HepG2 (cell line): Measurements from ENCODE around the gene CHIC2. TPM values are rescaled to one million over a fixed set of nuclear protein-coding genes. Genes with fewer than 3 reads are reported as not detected.

Experiments used
- ATAC-seq: fragments of 200-7000 bp; cut with Tn5 transposase; 3 replicates; pipeline ENCODE4 v1.9.1; 2020; ENCODE audit warnings: mild to moderate bottlenecking, moderate library complexity
- BruUV-seq: library from RNA; stranded (reverse); fragments of 400-500 nt; replicated peaks from 2 replicates; lab custom pipeline; 2021; lab: Mats Ljungman, UMichigan
- CTCF ChIA-PET: fragments of 300-600 bp; formaldehyde crosslinking; extraction: SDS; loops from one replicate; lab custom pipeline; 2021; ENCODE audit warnings: low total read pairs, inconsistent platforms, low intra/inter-chr PET ratio; lab: Yijun Ruan, JAX
- POLR2A ChIA-PET: fragments of 350-600 bp; sonication (Branson Sonifier 250); formaldehyde crosslinking; loops from one replicate; lab custom pipeline; 2020; ENCODE audit warnings: antibody characterized with exemption, inconsistent platforms; lab: Yijun Ruan, JAX
- DNase-seq: peaks from one replicate; pipeline ENCODE4 v3.0.0-alpha.2; 2015; ENCODE audit warnings: low spot score
- FAIRE-seq: peaks from 3 replicates; lab custom pipeline; 2011; peaks lifted over from hg19 to GRCh38; lab: Jason Lieb, UNC
- H2AFZ ChIP-seq: one replicate; pipeline ENCODE4 v1.6.1; 2011; ENCODE audit warnings: low read length, inconsistent platforms
- H3K27ac ChIP-seq: fragments of 300-600 bp; 3 replicates; pipeline ENCODE4 v1.8.0; 2011; ENCODE audit warnings: mixed run types, mild to moderate bottlenecking, mixed read lengths, low read length, inconsistent platforms; ENCODE audit not compliant: insufficient read depth; ENCODE audit errors: extremely low read length
- H3K27me3 ChIP-seq, 2 experiments: fragments of 200-600 bp in 1 of 2; 2 replicates in 1 of 2; 3 replicates in 1 of 2; pipeline versions ENCODE4 v1.6.0 to v1.8.0; 2011; ENCODE audit warnings: low read length in 2 of 2, mild to moderate bottlenecking in 2 of 2, moderate library complexity in 2 of 2, inconsistent platforms in 1 of 2; ENCODE audit not compliant: insufficient read depth in 2 of 2, control insufficient read depth in 1 of 2
- H3K36me3 ChIP-seq, 2 experiments: fragments of 200-600 bp in 1 of 2; replicated peaks in 1 of 2; 2 replicates in 1 of 2; 3 replicates in 1 of 2; pipeline versions ENCODE4 v1.5.1 to v1.8.0; 2011; ENCODE audit warnings: low read length in 2 of 2, inconsistent platforms in 1 of 2; ENCODE audit not compliant: insufficient read depth in 2 of 2, control insufficient read depth in 1 of 2
- H3K4me1 ChIP-seq: 2 replicates; pipeline ENCODE4 v1.5.1; 2012; ENCODE audit warnings: low read length, inconsistent platforms; ENCODE audit not compliant: insufficient read depth
- H3K4me2 ChIP-seq: 2 replicates; pipeline ENCODE4 v1.6.0; 2011; ENCODE audit warnings: low read depth, low read length, inconsistent platforms
- H3K4me3 ChIP-seq, 3 experiments: fragments of 200-600 bp in 1 of 3; sonication (generic), shearing (Covaris generic) in 1 of 3; replicated peaks in 1 of 3; 2 replicates each; pipeline ENCODE4 v1.5.1; 2011 to 2016; ENCODE audit warnings: low read length in 3 of 3, inconsistent platforms in 2 of 3, low read depth in 2 of 3, mild to moderate bottlenecking in 2 of 3, control low read depth in 1 of 3, mixed read lengths in 1 of 3; ENCODE audit not compliant: insufficient read depth in 1 of 3
- H3K79me2 ChIP-seq: one replicate; pipeline ENCODE4 v1.6.1; 2011; ENCODE audit warnings: low read length, inconsistent platforms; ENCODE audit not compliant: insufficient read depth
- H3K9ac ChIP-seq: 2 replicates; pipeline ENCODE4 v1.6.0; 2011; ENCODE audit warnings: mild to moderate bottlenecking, low read depth, low read length, inconsistent platforms; ENCODE audit not compliant: insufficient read depth
- H3K9me3 ChIP-seq: 2 replicates; pipeline ENCODE4 v1.5.1; 2012; ENCODE audit warnings: mild to moderate bottlenecking, low read length
- H4K20me1 ChIP-seq: 2 replicates; pipeline ENCODE4 v1.6.0; 2011; ENCODE audit warnings: inconsistent platforms, mild to moderate bottlenecking, low read length, moderate library complexity; ENCODE audit not compliant: insufficient read depth
- CC2D1A ChIP-seq: sonication (generic); formaldehyde crosslinking; IDR thresholded peaks from 2 replicates; pipeline ENCODE4 v1.8.1; 2023; ENCODE audit warnings: mild to moderate bottlenecking, missing genetic modification reagents
- JARID2 ChIP-seq: sonication (generic); formaldehyde crosslinking; IDR thresholded peaks from 2 replicates; pipeline ENCODE4 v1.8.1; 2023; ENCODE audit warnings: missing genetic modification reagents, inconsistent platforms; ENCODE audit not compliant: insufficient replicate concordance
- MYC ChIP-seq: sonication (generic); formaldehyde crosslinking; IDR thresholded peaks from 2 replicates; pipeline ENCODE4 v1.9.0; 2021; ENCODE audit warnings: missing genetic modification reagents, borderline replicate concordance
- PHF8 ChIP-seq: sonication (generic); formaldehyde crosslinking; IDR thresholded peaks from 2 replicates; pipeline ENCODE4 v1.5.0; 2020; ENCODE audit warnings: missing genetic modification reagents
- POLR2AphosphoS5 ChIP-seq: IDR thresholded peaks from 2 replicates; pipeline ENCODE4 v1.6.1; 2012; ENCODE audit warnings: low read depth, low read length
- RAD21 ChIP-seq: fragments of 450-650 bp; formaldehyde crosslinking; IDR thresholded peaks from 2 replicates; pipeline ENCODE4 v1.5.0; 2020; ENCODE audit warnings: mild to moderate bottlenecking
- RELA ChIP-seq: sonication (generic); formaldehyde crosslinking; IDR thresholded peaks from 2 replicates; pipeline ENCODE4 v1.4.0; 2020; ENCODE audit warnings: missing genetic modification reagents
- SMAD1 ChIP-seq: sonication (generic); formaldehyde crosslinking; IDR thresholded peaks from 2 replicates; pipeline ENCODE4 v1.4.0; 2020; ENCODE audit warnings: missing genetic modification reagents, low read depth, mild to moderate bottlenecking, borderline replicate concordance
- SOX6 ChIP-seq, 2 experiments: fragments of 450-650 bp in 1 of 2; sonication (generic) in 1 of 2; formaldehyde crosslinking in 1 of 2; IDR thresholded peaks; 2 replicates each; pipeline versions ENCODE4 v1.4.0 to v1.6.1; 2017 to 2020; ENCODE audit warnings: antibody characterized with exemption in 1 of 2, mild to moderate bottlenecking in 1 of 2, missing genetic modification reagents in 1 of 2
- TRIM24 ChIP-seq: sonication (generic); formaldehyde crosslinking; IDR thresholded peaks from 2 replicates; pipeline ENCODE4 v1.8.0; 2022; ENCODE audit warnings: mild to moderate bottlenecking, missing genetic modification reagents
- ZNF30 ChIP-seq: sonication (generic); formaldehyde crosslinking; IDR thresholded peaks from 2 replicates; pipeline ENCODE4 v1.5.0; 2020; ENCODE audit warnings: mild to moderate bottlenecking, missing genetic modification reagents
- ZNF484 ChIP-seq: sonication (generic); formaldehyde crosslinking; IDR thresholded peaks from 2 replicates; pipeline ENCODE4 v1.5.1; 2020; ENCODE audit warnings: mild to moderate bottlenecking, low read depth, missing genetic modification reagents, borderline replicate concordance
- ZNF543 ChIP-seq: sonication (generic); formaldehyde crosslinking; IDR thresholded peaks from 2 replicates; pipeline ENCODE4 v1.4.0; 2020; ENCODE audit warnings: mild to moderate bottlenecking, missing genetic modification reagents
- ZSCAN21 ChIP-seq: sonication (generic); formaldehyde crosslinking; IDR thresholded peaks from 2 replicates; pipeline ENCODE4 v1.8.0; 2022; ENCODE audit warnings: mild to moderate bottlenecking, missing genetic modification reagents, moderate library complexity, borderline replicate concordance
- ZSCAN22 ChIP-seq: sonication (generic); formaldehyde crosslinking; IDR thresholded peaks from 2 replicates; pipeline ENCODE4 v1.4.0; 2020; ENCODE audit warnings: mild to moderate bottlenecking, missing genetic modification reagents
- WGBS: methylation state at CpG from one replicate; pipeline ENCODE4 v1.1.6; 2017; ENCODE audit warnings: low lambda C conversion rate; 5-methylcytosine and 5-hydroxymethylcytosine counted together
- in situ Hi-C: cut with HindIII; loops from 2 replicates; pipeline ENCODE4 v1.10.0; 2017; ENCODE audit warnings: low pct_unique_long_range_greater_than_20kb; ENCODE audit not compliant: extremely low pct_ligation_motif_present
- intact Hi-C: fragments of 100-400 bp; cut with micrococcal nuclease; formaldehyde crosslinking; loops from one replicate; pipeline ENCODE4 v1.10.0; 2022; ENCODE audit not compliant: unreplicated experiment
- polyA plus RNA-seq, 8 experiments: library from polyadenylated mRNA; depleted of rRNA in 3 of 8; stranded (reverse) in 7 of 8; unstranded in 1 of 8; fragments of >200 nt; fragmentation: Illumina TruSeq in 4 of 8; extraction: Trizol in 4 of 8; gene quantifications; 2 replicates each; pipeline versions ENCODE4 v1.2.1 to v1.2.3, GENCODE V29; 2011 to 2016; ENCODE audit warnings: low read depth in 4 of 8, missing spikeins in 1 of 8, mixed read lengths in 1 of 8; ENCODE audit not compliant: insufficient read depth in 1 of 8
- total RNA-seq, 5 experiments: library from RNA; depleted of rRNA; stranded (reverse); fragments of >200 nt; fragmentation: Illumina TruSeq; extraction: Trizol; gene quantifications; 2 replicates each; pipeline ENCODE4 v1.2.3, GENCODE V29; 2016; ENCODE audit warnings: low read depth in 1 of 5
- TF ChIP-seq, protein P1 (sequence below): sonication (generic); formaldehyde crosslinking; IDR thresholded peaks from 2 replicates; pipeline ENCODE4 v1.5.0; 2020; ENCODE audit warnings: mild to moderate bottlenecking, missing genetic modification reagents, borderline replicate concordance

Gene CHIC2
- total and polyA plus RNA-seq, 2 of the 13 experiments (the other 11 are each of a cell fraction or from before 2014, with no cell fraction given) = 10.0 to 17.2 TPM

GRCh38 chr4:53991821-53992220 lies 72.6 kb downstream of the CHIC2 start (continued):
- TF ChIP-seq MYC (CRISPR knock-in tag) = no peak
- TF ChIP-seq ZNF484 = no peak
- TF ChIP-seq ZNF30 (CRISPR knock-in tag) = no peak
- TF ChIP-seq, protein P1, sequence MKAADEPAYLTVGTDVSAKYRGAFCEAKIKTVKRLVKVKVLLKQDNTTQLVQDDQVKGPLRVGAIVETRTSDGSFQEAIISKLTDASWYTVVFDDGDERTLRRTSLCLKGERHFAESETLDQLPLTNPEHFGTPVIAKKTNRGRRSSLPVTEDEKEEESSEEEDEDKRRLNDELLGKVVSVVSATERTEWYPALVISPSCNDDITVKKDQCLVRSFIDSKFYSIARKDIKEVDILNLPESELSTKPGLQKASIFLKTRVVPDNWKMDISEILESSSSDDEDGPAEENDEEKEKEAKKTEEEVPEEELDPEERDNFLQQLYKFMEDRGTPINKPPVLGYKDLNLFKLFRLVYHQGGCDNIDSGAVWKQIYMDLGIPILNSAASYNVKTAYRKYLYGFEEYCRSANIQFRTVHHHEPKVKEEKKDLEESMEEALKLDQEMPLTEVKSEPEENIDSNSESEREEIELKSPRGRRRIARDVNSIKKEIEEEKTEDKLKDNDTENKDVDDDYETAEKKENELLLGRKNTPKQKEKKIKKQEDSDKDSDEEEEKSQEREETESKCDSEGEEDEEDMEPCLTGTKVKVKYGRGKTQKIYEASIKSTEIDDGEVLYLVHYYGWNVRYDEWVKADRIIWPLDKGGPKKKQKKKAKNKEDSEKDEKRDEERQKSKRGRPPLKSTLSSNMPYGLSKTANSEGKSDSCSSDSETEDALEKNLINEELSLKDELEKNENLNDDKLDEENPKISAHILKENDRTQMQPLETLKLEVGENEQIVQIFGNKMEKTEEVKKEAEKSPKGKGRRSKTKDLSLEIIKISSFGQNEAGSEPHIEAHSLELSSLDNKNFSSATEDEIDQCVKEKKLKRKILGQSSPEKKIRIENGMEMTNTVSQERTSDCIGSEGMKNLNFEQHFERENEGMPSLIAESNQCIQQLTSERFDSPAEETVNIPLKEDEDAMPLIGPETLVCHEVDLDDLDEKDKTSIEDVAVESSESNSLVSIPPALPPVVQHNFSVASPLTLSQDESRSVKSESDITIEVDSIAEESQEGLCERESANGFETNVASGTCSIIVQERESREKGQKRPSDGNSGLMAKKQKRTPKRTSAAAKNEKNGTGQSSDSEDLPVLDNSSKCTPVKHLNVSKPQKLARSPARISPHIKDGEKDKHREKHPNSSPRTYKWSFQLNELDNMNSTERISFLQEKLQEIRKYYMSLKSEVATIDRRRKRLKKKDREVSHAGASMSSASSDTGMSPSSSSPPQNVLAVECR (CRISPR knock-in tag) = no peak
- TF ChIP-seq CC2D1A = no peak
- TF ChIP-seq PHF8 (CRISPR knock-in tag) = no peak
- no peak for TF ChIP-seq ZNF543 (CRISPR knock-in tag)
- TF ChIP-seq SMAD1 (CRISPR knock-in tag) = no peak

GRCh38 chr4:53990641-53991040 lies 73.8 kb downstream of the CHIC2 start:
- H3K9ac ChIP-seq = no peak overlapping the region
- no peaks in the 10 kb centered on the region for H3K36me3 ChIP-seq
- H3K27me3 ChIP-seq = no peaks in the 10 kb centered on the region
- POLR2A ChIA-PET = no interaction called here
- no peak for ATAC-seq
- peaks cover 15% of the 10 kb centered on the region for H3K4me1 ChIP-seq
- DNase-seq = no peak
- TF ChIP-seq ZSCAN22 (CRISPR knock-in tag) (no peak), TRIM24 (CRISPR knock-in tag) (no peak), RELA (CRISPR knock-in tag) (no peak), POLR2AphosphoS5 (no peak), SOX6 (IDR thresholded peaks at IDR 0.05) (no peak), SOX6 (CRISPR knock-in tag; IDR thresholded peaks at IDR 0.05) (no peak), ZSCAN21 (no peak), JARID2 (CRISPR knock-in tag) (no peak), RAD21 (CRISPR knock-in tag) (no peak)
- BruUV-seq = no TSS peak
- no peaks in the 10 kb centered on the region for H3K9me3 ChIP-seq
- FAIRE-seq = no peak
- H3K79me2 ChIP-seq = no peaks in the 10 kb centered on the region
- H3K4me3 ChIP-seq = no peak overlapping the region
- intact Hi-C loops = no loop called here
- CTCF ChIA-PET = no interaction called here
- in situ Hi-C loops = no loop called here
- H3K4me2 ChIP-seq = no peak overlapping the region
- H4K20me1 ChIP-seq = no peaks in the 10 kb centered on the region
- no peak overlapping the region for H3K27ac ChIP-seq
- 83% methylated on average over 4 of the region's 4 CpGs for WGBS
- H2AFZ ChIP-seq = no peak overlapping the region
